Memory B cell (primary cell): ENCODE data around the gene ABCE1.
A peak's percentile ranks its signal among the peaks of the same experiment; 100 is the strongest.

Source experiments
- ATAC-seq: fragments of 150-1000 bp; cut with Tn5 transposase; 2 replicates; pipeline ENCODE4 v1.10.0; 2021; ENCODE audit warnings: low read depth, mild to moderate bottlenecking, moderate library complexity
- DNase-seq, 2 donors: peaks; one replicate each; pipeline ENCODE4 v3.0.0; 2022; ENCODE audit warnings: low spot score in 2 of 2
- H3K27ac Mint-ChIP-seq: one replicate; pipeline ENCODE4 v1.8.0; 2022; ENCODE audit warnings: mild to moderate bottlenecking, moderate library complexity, mixed read lengths
- H3K27me3 Mint-ChIP-seq: one replicate; pipeline ENCODE4 v1.8.0; 2022; ENCODE audit warnings: mixed read lengths
- H3K36me3 Mint-ChIP-seq: one replicate; pipeline ENCODE4 v1.8.0; 2022; ENCODE audit warnings: mild to moderate bottlenecking, mixed read lengths
- H3K4me1 Mint-ChIP-seq: one replicate; pipeline ENCODE4 v1.8.0; 2022; ENCODE audit warnings: mixed read lengths
- H3K4me3 Mint-ChIP-seq: one replicate; pipeline ENCODE4 v1.8.0; 2022; ENCODE audit warnings: mild to moderate bottlenecking, moderate library complexity, mixed read lengths
- H3K9me3 Mint-ChIP-seq: one replicate; pipeline ENCODE4 v1.8.0; 2022; ENCODE audit warnings: mixed read lengths

ABCE1 gene

DNA sequence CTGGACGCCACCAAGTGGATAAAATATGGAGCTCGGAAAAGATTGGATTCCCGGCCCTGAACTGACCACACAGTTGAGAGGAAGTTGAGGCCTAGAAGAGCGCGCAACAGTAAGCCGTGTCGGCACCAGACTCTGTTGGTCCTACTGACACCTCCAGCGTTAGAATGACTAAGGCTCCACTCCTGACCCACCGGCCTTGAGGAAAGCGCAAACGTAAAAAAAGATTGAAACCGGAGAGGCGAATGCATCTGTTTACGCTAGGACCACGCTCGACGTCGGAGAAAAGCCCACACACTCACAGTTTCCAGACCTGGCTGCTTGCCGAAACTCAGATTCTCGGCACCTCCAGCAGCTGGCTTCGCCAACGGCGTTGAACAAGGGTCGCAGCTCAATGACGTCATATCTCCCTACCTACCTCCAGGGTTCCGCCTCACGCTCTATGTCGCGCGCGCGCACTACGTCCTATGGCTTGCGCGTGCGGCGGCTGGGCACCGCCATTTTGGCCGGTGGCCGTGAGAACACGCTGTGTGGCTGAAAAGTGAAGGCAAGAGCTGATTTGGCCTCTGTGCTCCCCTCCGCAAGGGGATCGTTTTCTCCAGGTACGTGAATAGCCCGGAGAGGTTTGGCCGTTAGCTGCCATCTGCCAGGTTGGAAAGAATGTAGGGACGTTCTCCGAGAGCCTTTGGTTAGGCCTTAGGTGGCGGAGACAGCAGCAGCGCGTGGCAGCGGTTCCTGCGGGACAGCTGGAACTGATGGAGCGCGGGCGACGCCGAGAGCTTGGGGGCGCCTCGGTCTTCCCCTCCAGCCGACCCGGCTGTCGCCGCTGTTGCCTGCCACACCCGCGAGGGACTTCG, at the start of gene ABCE1, which contains the start of gene ANAPC10:
TSS of gene ABCE1 (plus strand) at position 491 of the 854 bp plus-strand sequence. CDS start 6,102 bp downstream, outside the sequence.
TSS of gene ANAPC10 (minus strand) at position 376 of the 854 bp plus-strand sequence. CDS start 2,097 bp downstream, outside the sequence.
- peak; percentile 91 for ATAC-seq
- Mint-ChIP-seq H3K4me1 (peaks cover 19% of the 10 kb centered on the region), H3K36me3 (peaks cover 23% of the 10 kb centered on the region), H3K9me3 (peaks cover 6% of the 10 kb centered on the region), H3K27ac (peak within 1 kb of the TSS; percentile 95), H3K27me3 (no peaks in the 10 kb centered on the region), H3K4me3 (peak within 1 kb of the TSS; percentile 94)
- DNase-seq: peak; percentile 90

- no peaks in the 10 kb centered on the region for H3K9me3 Mint-ChIP-seq
- DNase-seq (no peak), ATAC-seq (no peak)
- H3K36me3 Mint-ChIP-seq: peaks cover 17% of the 10 kb centered on the region
- H3K4me1 Mint-ChIP-seq: peaks cover 10% of the 10 kb centered on the region
- no peak overlapping the region for H3K27ac Mint-ChIP-seq
- no peak overlapping the region for H3K4me3 Mint-ChIP-seq
- H3K27me3 Mint-ChIP-seq: no peaks in the 10 kb centered on the region
Measured at GRCh38 chr4:145048817-145049216, 49.3 kb upstream of the ABCE1 start.

GRCh38 chr4:145049241-145049640, 48.9 kb upstream of the ABCE1 start:
- peaks cover 10% of the 10 kb centered on the region for H3K4me1 Mint-ChIP-seq
- ATAC-seq (no peak), DNase-seq (no peak)
- H3K36me3 Mint-ChIP-seq: peaks cover 17% of the 10 kb centered on the region
- no peaks in the 10 kb centered on the region for H3K27me3 Mint-ChIP-seq
- no peak overlapping the region for H3K4me3 Mint-ChIP-seq
- no peak overlapping the region for H3K27ac Mint-ChIP-seq
- H3K9me3 Mint-ChIP-seq: no peaks in the 10 kb centered on the region

DNA sequence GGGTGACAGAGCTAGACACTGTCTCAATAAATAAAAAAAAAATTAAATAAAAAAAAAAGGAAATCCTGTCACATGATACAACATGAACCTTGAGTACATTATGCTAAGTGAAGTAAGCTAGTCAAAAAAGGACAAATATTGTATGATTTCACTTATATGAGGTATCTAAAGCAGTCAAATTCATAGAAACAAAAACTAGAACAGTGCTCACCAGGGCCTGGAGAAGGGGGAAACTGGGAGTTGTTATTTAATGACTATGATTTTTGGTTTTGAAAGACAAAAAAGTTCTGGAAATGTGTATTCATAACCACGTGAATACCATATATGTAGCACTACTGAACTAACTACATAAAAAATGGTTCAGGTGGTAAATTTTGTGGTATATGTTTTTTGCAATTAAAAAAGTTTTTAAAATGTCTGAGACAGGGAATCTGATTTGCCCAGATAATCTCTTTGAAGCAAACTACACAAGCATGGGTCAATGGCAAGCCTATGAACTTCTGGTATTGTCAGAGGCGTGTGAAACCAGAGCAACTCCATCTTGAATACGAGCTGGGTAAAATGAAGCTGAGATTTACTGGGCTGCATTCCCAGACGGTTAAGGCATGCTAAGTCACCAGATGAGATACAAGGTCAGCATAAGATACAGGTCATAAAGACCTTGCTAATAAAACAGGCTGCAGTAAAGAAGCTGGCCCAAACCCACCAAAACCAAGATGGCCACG, 42.4 kb upstream of the ABCE1 start:
- peaks cover 4% of the 10 kb centered on the region for H3K4me1 Mint-ChIP-seq
- no peaks in the 10 kb centered on the region for H3K27me3 Mint-ChIP-seq
- peaks cover 14% of the 10 kb centered on the region for H3K36me3 Mint-ChIP-seq
- no peak overlapping the region for H3K27ac Mint-ChIP-seq
- no peak overlapping the region for H3K4me3 Mint-ChIP-seq
- no peaks in the 10 kb centered on the region for H3K9me3 Mint-ChIP-seq
- no peak for DNase-seq
- no peak for ATAC-seq

DNA sequence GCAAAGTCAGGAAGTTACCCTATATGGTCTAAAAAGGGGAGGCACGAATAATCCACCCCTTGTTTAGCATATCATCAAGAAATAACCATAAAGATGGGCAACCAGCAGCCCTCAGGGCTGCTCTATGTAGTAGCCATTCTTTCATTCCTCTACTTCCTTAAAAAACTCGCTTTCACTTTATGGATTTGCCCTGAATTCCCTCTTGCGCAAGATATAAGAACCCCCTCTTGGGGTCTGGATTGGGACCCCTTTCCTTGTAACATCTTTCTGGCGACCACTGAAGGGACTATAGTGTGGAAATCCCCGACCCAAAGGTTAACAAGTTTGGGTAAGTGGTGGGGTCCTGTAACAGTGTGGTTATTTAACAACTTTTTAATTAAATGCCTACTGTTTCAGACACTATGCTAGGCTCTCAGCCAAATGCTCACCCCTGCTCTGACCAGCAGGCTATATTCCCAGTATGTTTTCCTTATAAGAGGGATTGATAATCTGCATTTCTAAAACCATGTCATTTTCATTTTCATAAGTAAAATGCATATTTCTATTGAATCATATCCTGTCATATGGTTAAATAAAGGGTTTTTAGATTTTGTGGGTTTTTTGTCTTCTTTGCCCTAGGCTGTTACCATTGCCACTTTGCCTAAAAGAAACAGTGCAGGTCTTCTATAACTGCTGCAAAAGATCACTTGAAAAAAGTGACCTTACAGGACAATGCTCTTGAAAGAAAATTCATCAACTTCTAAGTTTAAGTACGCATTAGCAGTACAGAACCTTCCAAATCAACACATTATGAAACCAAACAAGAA, 41.6 kb upstream of the ABCE1 start:
- Mint-ChIP-seq H3K9me3 (no peaks in the 10 kb centered on the region), H3K4me3 (no peak overlapping the region), H3K4me1 (peaks cover 4% of the 10 kb centered on the region), H3K36me3 (peaks cover 10% of the 10 kb centered on the region), H3K27ac (no peak overlapping the region), H3K27me3 (no peaks in the 10 kb centered on the region)
- DNase-seq: no peak
- ATAC-seq: no peak

DNA sequence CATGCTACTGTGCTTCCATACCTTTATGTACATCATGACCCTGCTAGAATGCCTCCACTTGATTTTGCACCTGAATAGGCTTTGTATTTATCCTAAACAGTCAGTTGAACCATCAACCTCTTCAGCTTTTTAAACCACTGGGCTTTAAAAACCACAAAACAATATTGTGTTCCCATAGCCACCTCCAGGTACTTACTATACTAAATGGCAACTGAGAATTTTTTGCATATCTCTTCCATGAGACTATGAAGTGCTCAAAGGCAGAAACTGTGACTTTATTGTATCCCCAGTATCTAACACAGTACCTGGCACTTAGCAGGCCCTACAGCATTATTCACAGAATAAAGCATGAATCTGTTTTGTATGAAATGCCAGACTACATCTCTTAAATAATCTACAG, 39.9 kb upstream of the ABCE1 start:
- DNase-seq: no peak
- no peak overlapping the region for H3K27ac Mint-ChIP-seq
- ATAC-seq: no peak
- H3K27me3 Mint-ChIP-seq: no peaks in the 10 kb centered on the region
- peaks cover 12% of the 10 kb centered on the region for H3K36me3 Mint-ChIP-seq
- H3K4me3 Mint-ChIP-seq: no peak overlapping the region
- no peaks in the 10 kb centered on the region for H3K9me3 Mint-ChIP-seq
- H3K4me1 Mint-ChIP-seq: peaks cover 4% of the 10 kb centered on the region

- peak; percentile 47 for ATAC-seq
- Mint-ChIP-seq H3K27me3 (no peaks in the 10 kb centered on the region), H3K9me3 (no peaks in the 10 kb centered on the region), H3K4me1 (peaks cover 4% of the 10 kb centered on the region), H3K36me3 (peaks cover 6% of the 10 kb centered on the region), H3K4me3 (no peak overlapping the region), H3K27ac (no peak overlapping the region)
- DNase-seq: peak in 1 of 2 donors; percentile 22
Measured at GRCh38 chr4:145061318-145061920, 36.7 kb upstream of the ABCE1 start.

- Mint-ChIP-seq H3K4me3 (no peak overlapping the region), H3K27ac (no peak overlapping the region), H3K36me3 (peaks cover 6% of the 10 kb centered on the region), H3K9me3 (no peaks in the 10 kb centered on the region), H3K4me1 (peaks cover 4% of the 10 kb centered on the region), H3K27me3 (no peaks in the 10 kb centered on the region)
- ATAC-seq: no peak
- no peak for DNase-seq
Measured at GRCh38 chr4:145066063-145066501, 32.0 kb upstream of the ABCE1 start.

- no peak for DNase-seq
- ATAC-seq: no peak
- Mint-ChIP-seq H3K4me3 (no peak overlapping the region), H3K4me1 (peaks cover 4% of the 10 kb centered on the region), H3K27ac (no peak overlapping the region), H3K36me3 (peaks cover 2% of the 10 kb centered on the region), H3K27me3 (no peaks in the 10 kb centered on the region), H3K9me3 (no peaks in the 10 kb centered on the region)
Measured at GRCh38 chr4:145069361-145069760, 28.8 kb upstream of the ABCE1 start.

DNA sequence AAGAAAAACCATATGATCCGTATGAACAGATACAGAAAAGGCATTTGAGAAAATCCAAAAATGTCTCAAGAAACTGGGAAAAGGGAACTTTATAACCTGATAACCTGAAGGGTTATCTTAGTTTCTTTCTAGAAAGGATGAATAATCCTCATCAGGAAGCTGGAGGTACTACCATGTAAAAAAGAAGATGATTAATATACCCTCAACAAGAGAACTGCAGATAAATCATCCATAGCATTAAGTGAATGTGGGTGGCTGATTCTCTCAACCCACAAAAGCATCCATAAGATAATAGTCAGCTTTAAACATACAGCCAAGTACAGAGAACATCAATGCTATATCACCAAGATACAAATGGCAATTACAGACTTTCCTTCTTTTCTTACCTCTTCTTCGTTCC, 26.6 kb upstream of the ABCE1 start:
- H3K36me3 Mint-ChIP-seq: peaks cover 11% of the 10 kb centered on the region
- H3K27me3 Mint-ChIP-seq: no peaks in the 10 kb centered on the region
- ATAC-seq: no peak
- H3K9me3 Mint-ChIP-seq: no peaks in the 10 kb centered on the region
- peaks cover 4% of the 10 kb centered on the region for H3K4me1 Mint-ChIP-seq
- DNase-seq: no peak
- H3K4me3 Mint-ChIP-seq: no peak overlapping the region
- no peak overlapping the region for H3K27ac Mint-ChIP-seq

DNA sequence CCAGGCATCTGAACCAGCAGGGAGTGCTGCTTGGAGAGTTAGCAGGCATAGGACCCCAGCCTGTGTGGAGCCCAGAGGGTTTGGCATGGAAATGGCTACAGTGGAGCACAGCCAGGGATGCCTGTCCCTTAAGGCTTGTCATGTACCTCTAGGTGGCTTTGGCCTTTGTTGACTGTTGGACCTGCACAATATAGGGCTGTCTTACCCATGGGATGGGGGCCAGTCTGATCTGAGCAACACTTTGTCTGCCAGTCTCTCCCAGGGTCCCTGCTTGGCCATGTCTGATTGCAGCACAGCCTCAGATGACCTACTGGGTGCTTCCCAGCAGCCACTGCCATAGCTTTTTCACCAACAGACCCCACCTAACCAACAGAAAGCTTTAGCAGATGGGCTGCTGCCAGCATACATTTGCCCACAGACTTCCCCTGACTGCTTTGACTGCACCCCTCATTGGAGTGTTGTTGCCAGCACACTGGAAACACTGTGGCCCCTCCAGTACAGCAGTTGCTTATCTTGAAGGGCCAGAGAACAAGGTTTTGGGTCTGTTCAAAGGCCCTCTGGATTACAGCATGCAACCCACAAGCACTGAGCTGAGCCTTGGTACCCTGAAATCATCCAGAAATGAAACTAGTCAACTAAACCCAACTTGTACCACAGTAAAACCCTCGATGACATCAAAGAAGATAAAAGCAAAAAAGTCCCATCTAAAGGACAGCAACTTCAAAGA, 22.2 kb upstream of the ABCE1 start:
- no peak for DNase-seq
- ATAC-seq: no peak
- peaks cover 7% of the 10 kb centered on the region for H3K9me3 Mint-ChIP-seq
- no peak overlapping the region for H3K4me3 Mint-ChIP-seq
- H3K4me1 Mint-ChIP-seq: peaks cover 14% of the 10 kb centered on the region
- peaks cover 38% of the 10 kb centered on the region for H3K36me3 Mint-ChIP-seq
- H3K27ac Mint-ChIP-seq: peak overlapping the region; percentile 35
- H3K27me3 Mint-ChIP-seq: no peaks in the 10 kb centered on the region

- ATAC-seq: no peak
- Mint-ChIP-seq H3K4me1 (peaks cover 14% of the 10 kb centered on the region), H3K27me3 (no peaks in the 10 kb centered on the region), H3K36me3 (peaks cover 38% of the 10 kb centered on the region), H3K4me3 (no peak overlapping the region), H3K9me3 (peaks cover 7% of the 10 kb centered on the region), H3K27ac (peak overlapping the region; percentile 35)
- DNase-seq: no peak
Measured at GRCh38 chr4:145076469-145076855, 21.6 kb upstream of the ABCE1 start.

GRCh38 chr4:145081756-145082155, 16.4 kb upstream of the ABCE1 start:
- Mint-ChIP-seq H3K27ac (no peak overlapping the region), H3K4me3 (no peak overlapping the region), H3K27me3 (no peaks in the 10 kb centered on the region), H3K9me3 (peaks cover 7% of the 10 kb centered on the region), H3K36me3 (peaks cover 41% of the 10 kb centered on the region), H3K4me1 (peaks cover 16% of the 10 kb centered on the region)
- DNase-seq (no peak), ATAC-seq (no peak)
